Skin of body (tissue), 2 donors: Measurements from ENCODE around the gene DCLK1. TPM values are rescaled to one million over a fixed set of nuclear protein-coding genes. Genes with fewer than 3 reads are reported as not detected.

Source experiments
- DNase-seq: peaks from one replicate; lab custom pipeline; 2025; lab: John Stamatoyannopoulos, UW
- total RNA-seq: library from RNA; depleted of rRNA; stranded (reverse); fragments of >200 nt; gene quantifications from one replicate; pipeline ENCODE4 v1.2.3, GENCODE V29; 2014

Gene DCLK1
- 82.5 TPM for total RNA-seq

GRCh38 chr13:36131222-36131930 is at the start of gene DCLK1:
TSS of gene DCLK1 (minus strand) at chr13:36131382.
- DNase-seq = peak; percentile 85

- DNase-seq = no peak
These were observed 44.4 kb upstream of the DCLK1 start for GRCh38 chr13:36175621-36176020.

GRCh38 chr13:36174923-36175322 is 43.7 kb upstream of the DCLK1 start:
- DNase-seq = no peak

- no peak for DNase-seq
These were observed 42.6 kb upstream of the DCLK1 start for GRCh38 chr13:36173571-36174322.

- peak; percentile 94 for DNase-seq
These were observed 34.9 kb upstream of the DCLK1 start for GRCh38 chr13:36166046-36166445.

GRCh38 chr13:36163809-36164308 is 32.7 kb upstream of the DCLK1 start:
- no peak for DNase-seq

GRCh38 chr13:36163286-36163685 is 32.1 kb upstream of the DCLK1 start:
- DNase-seq = no peak

- no peak for DNase-seq
These were observed 29.1 kb upstream of the DCLK1 start for GRCh38 chr13:36160297-36160696.

GRCh38 chr13:36158611-36159010 is 27.4 kb upstream of the DCLK1 start:
- DNase-seq = no peak

GRCh38 chr13:36157480-36157879 is 26.3 kb upstream of the DCLK1 start:
- DNase-seq = peak; percentile 96

- DNase-seq = no peak
These were observed 23.5 kb upstream of the DCLK1 start for GRCh38 chr13:36154567-36155291.

GRCh38 chr13:36151591-36151990 is 20.4 kb upstream of the DCLK1 start:
- DNase-seq = no peak

GRCh38 chr13:36148446-36148845 is 17.3 kb upstream of the DCLK1 start:
- no peak for DNase-seq

GRCh38 chr13:36147330-36147729 is 16.1 kb upstream of the DCLK1 start:
- no peak for DNase-seq

- DNase-seq = no peak
These were observed 15.5 kb upstream of the DCLK1 start for GRCh38 chr13:36146511-36147269.

GRCh38 chr13:36143738-36144137 is 12.6 kb upstream of the DCLK1 start:
- DNase-seq = no peak

- DNase-seq = no peak
These were observed 11.6 kb upstream of the DCLK1 start for GRCh38 chr13:36142735-36143134.

GRCh38 chr13:36135876-36136275 is 4.7 kb upstream of the DCLK1 start:
- no peak for DNase-seq

- DNase-seq = no peak
These were observed 3.5 kb upstream of the DCLK1 start for GRCh38 chr13:36134632-36135031.

- no peak for DNase-seq
These were observed 2.9 kb upstream of the DCLK1 start for GRCh38 chr13:36133950-36134626.

- DNase-seq = peak; percentile 64
These were observed 1.2 kb upstream of the DCLK1 start for GRCh38 chr13:36132376-36132775.
